NCI-H748 treated with DMSO at 0.1 percent for 48 hours (cell line): ENCODE results near the gene XYLB.
"Not testable (repeated sequence)": the region's sequence is repeated elsewhere in the genome, so short reads cannot be mapped to it uniquely, and the experiment has no call there.

Source experiments
- DNase-seq: peaks from one replicate; lab custom pipeline; 2025; lab: John Stamatoyannopoulos, UW

XYLB gene

DNA sequence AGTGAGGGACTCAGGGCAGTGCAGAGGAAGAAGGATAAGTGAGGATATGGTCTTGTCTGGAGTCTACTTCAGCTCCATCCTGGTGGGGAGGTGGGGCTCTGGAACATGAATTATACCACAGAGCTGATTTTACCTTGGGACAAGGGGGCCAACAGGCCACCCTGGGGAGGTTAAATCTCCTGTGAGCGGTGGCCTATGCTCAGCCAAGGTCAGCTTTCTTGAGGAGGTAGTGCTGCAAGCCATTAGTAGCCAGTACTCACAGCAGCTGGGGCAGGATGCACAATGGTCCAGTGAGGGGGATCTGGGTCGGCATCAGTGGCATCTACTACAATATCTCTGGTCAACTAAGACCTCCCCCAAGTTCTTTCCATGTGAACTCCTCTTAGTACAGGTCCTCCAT, 49.7 kb downstream of the XYLB start:
- DNase-seq, result no peak

- DNase-seq, result no peak
Observed at GRCh38 chr3:38396861-38397260, 50.3 kb downstream of the XYLB start.

- no peak for DNase-seq
Observed at GRCh38 chr3:38397320-38397719, 50.7 kb downstream of the XYLB start.

GRCh38 chr3:38401246-38401962, 54.8 kb downstream of the XYLB start:
- no peak for DNase-seq

DNA sequence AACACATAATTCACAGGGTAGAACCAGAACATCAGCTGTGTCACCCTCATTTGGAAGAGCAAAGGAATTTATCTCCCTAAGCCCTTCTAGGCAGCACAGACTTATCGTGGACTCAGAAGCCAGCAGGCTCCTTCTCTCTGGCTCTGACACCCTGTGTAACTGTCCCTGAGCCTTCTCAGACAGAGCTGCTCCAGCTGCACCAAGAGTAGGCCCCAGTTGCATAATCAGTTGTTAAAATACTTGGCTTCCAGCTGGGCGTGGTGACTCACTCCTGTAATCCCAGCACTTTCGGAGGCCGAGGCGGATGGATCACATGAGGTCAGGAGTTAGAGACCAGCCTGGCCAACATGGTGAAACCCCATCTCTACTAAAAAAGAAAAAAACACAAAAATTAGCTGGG, 57.7 kb downstream of the XYLB start:
- DNase-seq, result no peak

- no peak for DNase-seq
Observed at GRCh38 chr3:38411591-38411990, 65.0 kb downstream of the XYLB start.

DNA sequence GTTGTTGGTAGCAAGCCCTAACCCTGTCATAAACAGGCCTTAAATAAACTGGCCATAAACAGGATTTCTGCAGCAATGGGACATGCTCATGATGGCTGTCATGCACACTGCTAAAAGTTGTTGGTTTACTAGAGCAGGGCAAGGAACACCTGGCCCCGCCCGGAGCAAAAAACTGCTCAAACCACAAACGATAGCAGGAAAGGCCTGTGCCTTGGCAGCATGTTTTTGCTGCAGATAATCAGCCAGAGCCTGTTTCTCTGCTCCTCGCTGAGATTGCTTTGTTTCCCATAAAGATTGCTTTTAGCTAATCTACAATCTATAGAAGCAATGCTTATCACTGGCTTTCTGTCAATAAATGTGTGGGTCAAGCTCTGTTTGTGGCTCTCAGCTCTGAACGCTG, 74.2 kb downstream of the XYLB start:
- not testable (repeated sequence) for DNase-seq

GRCh38 chr3:38421679-38422336, 75.2 kb downstream of the XYLB start:
- DNase-seq, result no peak

DNA sequence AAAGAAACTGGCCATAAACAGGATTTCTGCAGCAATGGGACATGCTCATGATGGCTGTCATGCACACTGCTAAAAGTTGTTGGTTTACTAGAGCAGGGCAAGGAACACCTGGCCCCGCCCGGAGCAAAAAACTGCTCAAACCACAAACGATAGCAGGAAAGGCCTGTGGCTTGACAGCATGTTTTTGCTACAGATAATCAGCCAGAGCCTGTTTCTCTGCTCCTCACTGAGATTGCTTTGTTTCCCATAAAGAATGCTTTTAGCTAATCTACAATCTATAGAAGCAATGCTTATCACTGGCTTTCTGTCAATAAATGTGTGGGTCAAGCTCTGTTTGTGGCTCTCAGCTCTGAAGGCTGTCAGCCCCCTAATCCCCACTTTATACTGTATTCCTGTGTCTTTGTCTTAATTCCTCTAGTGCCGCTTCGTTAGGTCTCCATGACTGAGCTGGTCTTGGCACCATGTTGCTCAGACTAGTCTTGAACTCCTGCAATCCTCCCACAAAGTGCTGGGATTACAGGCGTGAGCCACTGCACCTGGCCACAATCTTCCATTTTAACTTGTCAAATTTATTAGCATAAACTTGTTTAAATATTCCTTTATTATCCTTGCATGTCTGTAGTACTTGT, 80.3 kb downstream of the XYLB start:
- DNase-seq, result not testable (repeated sequence)

GRCh38 chr3:38432871-38433658, 86.5 kb downstream of the XYLB start:
- not testable (repeated sequence) for DNase-seq

DNA sequence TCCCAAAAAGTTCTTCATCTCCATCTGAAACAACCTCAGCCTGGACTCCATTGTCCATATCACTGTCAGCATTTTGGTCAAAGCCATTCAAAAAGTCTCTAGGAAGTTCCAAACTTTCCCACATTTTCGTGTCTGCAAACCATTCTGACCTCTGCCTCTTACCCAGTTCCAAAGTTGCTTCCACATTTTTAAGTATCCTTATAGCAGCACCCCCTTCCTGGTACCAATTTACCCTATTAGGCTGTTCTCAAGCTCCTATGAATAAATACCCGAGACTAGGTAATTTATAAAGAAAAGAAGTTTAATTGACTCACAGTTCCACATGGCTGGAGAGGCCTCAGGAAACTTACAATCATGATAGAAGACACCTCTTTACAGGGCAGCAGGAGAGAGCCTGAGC, 87.1 kb downstream of the XYLB start:
- not testable (repeated sequence) for DNase-seq

DNA sequence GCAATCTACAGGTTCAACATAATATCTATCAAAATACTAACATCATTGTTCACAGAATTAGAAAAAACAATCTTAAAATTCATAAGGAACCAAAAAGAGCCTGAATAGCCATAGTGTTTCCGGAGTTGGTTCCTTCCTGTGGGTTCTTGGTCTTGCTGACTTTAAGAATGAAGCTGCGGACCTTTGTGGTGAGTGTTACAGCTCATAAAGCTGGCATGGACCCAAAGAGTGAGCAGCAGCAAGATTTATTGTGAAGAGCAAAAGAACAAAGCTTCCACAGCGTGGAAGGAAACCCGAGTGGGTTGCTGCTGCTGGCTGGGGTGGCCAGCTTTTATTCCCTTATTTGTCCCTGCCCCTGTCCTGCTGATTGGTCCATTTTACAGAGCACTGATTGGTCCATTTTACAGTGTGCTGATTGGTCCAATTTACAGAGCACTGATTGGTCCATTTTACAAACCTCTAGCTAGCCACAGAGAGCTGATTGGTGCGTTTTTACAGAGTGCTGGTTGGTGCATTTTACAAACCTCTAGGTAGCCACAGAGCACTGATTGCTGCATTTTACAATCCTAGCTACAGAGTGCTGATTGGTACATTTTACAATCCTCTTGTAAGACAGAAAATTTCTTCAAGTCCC, 92.0 kb downstream of the XYLB start:
- not testable (repeated sequence) for DNase-seq

GRCh38 chr3:38443205-38443604, 96.6 kb downstream of the XYLB start:
- DNase-seq, result not testable (repeated sequence)

- DNase-seq, result no peak
Observed at GRCh38 chr3:38446085-38446686, 99.6 kb downstream of the XYLB start.

DNA sequence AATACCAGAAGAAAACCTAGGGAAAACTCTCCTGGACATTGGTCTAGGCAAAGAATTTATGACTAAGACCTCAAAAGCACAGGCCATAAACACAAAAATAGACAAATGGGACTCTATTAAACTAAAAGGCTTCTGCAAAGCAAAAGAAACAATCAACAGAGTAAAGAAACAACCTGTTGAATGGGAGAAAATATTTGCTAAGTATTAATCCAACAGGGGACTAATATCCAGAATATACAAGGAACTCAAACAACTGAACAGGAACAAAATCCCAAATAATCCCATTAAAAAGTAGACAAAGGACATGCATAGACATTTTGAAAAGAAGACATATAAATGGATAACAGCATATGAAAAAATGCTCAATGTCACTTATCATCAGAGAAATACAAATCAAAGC, 100.2 kb downstream of the XYLB start:
- no peak for DNase-seq

DNA sequence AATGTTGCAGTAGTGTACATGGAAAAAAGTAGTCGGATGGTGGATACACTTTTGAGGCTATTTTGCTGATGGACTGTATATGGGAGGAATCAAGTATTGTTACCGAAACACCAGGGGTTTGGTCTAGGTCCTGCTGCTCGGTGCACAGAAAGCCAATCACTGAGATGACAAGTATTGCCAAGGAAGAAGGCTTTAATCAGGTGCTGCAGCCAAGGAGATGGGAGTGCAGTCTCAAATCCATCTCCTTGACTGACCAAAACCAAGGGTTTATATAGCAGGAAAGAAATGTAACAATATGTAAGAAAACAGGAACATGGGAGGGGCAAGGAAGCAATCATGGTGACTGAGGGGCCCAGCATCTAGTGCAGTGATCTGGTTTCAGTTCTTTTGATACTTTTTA, 104.3 kb downstream of the XYLB start:
- no peak for DNase-seq

DNA sequence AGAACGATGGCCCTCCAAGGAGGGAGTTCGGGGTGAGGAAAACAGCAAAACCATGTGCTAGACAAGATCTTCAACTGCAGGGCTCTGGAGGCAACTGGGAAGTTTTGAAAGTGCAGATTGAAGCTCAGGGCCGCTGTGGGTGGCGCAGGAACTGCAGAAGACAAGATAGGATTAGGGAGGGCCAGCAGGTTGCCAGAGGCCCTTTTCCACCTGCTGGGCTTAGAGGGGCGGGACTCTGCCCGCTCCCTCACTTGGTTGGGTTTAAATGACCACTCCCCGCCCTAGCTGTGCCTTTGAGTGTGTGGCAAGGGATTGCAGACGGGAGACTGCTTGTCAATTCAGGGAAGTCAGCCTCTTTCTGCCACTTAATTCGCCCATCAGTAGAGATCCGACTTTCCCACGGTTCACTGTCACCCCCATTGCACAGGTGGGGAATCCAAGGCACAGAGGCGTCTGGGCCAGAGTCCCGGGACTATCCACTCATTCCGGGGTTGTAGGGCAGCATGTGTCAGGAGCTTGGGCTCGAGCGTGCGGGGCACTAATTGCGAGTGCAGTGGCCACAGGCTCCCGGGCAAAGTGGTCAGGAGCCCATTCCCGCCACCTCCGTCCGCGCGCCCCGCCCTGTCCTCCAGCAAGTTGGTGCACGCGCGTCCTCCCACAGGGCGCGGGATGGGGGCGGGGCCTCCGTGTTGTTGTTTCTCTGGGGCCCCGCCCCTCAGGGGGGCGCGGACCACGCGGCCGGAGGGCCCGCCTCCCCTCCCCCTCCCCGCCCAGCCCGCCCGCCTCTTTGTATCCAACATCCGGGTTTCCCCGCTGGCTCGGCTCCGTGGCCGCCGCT, 106.7 kb downstream of the XYLB start, which contains the start of gene ACVR2B:
Gene ACVR2B, plus strand, starts transcription at position 816 of the 838 bp plus-strand sequence. CDS start 433 bp downstream, outside the sequence.
- DNase-seq, result peak; percentile 38

DNA sequence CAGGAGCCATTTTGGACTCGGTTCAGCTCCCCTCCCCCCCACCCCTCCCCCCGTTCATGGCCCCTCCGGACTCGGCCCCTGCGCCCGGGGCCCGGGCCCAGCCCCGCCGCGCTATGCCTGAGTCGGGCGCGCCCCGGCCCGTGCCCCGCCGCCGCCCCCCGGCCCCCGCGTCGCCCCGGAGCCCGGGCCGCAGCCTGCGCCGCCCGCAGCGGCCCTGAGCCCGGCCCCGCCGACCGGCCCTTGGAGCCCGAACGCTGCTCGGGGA, 107.3 kb downstream of the XYLB start:
- no peak for DNase-seq

DNA sequence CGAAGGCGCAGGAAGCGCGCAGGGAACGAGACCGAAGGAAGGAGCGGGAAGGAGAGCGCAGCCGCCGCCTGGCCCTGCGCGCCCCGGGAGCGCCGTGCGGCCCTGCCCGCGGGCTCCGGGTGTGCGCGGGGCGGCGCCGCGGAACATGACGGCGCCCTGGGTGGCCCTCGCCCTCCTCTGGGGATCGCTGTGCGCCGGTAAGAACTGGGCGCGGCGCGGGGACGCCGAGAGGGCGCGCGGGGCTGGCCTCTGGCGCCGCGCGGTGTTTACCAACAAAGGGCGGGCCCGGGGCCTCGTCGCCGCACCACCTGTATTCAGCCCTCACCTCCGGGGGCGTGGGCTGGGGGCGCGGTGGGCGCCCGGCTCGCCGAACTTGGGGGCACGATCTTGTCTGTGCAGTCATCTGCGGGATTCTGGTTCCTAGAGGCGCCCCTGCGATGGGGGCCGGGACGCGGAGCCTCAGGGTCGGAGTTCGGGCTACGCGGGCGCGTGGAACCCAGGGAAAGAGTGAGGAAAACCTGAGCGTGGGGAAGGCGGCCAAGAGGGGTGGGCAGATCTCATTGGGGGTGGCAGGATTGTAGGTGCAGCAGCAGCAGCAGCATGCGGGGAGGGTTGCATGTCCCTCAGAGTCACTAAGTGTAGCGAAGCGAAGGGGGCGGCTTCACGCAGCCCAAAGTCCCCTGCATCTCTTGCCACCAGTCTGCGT, 107.7 kb downstream of the XYLB start:
- no peak for DNase-seq
